Measurements from ENCODE around the gene GIT1.

GIT1 gene

DNA sequence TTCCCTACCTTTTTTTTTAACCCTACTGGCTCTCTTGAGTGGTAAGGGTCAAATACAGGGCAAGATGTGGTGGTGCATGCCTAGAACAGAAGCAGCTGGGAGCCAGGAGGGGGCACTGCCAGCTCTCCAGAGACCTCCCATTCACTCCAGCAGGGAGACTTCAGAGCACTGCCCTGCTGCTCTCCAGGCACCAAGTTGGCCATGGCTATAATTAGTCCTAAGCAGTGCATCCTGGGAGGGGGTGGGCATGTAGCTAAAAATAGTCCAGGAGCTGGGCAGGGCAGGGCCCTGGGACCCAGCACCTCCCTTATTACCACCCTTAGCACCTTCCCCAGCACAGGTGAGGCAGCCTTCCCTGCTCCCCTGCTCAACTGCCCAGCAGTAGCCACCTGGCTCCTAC, 29.8 kb upstream of the GIT1 start:
- no peak overlapping the region for H3K27ac Mint-ChIP-seq
- DNase-seq (ENCODE audit: low spot score in 2 of 2): no peak
- H3K27me3 Mint-ChIP-seq: no peaks in the 10 kb centered on the region
- no peak for ATAC-seq (ENCODE audit: low read depth)
- H3K4me1 Mint-ChIP-seq: peaks cover 36% of the 10 kb centered on the region
- H3K9me3 Mint-ChIP-seq: no peaks in the 10 kb centered on the region
- no peak overlapping the region for H3K4me3 Mint-ChIP-seq
- H3K36me3 Mint-ChIP-seq: no peaks in the 10 kb centered on the region

DNA sequence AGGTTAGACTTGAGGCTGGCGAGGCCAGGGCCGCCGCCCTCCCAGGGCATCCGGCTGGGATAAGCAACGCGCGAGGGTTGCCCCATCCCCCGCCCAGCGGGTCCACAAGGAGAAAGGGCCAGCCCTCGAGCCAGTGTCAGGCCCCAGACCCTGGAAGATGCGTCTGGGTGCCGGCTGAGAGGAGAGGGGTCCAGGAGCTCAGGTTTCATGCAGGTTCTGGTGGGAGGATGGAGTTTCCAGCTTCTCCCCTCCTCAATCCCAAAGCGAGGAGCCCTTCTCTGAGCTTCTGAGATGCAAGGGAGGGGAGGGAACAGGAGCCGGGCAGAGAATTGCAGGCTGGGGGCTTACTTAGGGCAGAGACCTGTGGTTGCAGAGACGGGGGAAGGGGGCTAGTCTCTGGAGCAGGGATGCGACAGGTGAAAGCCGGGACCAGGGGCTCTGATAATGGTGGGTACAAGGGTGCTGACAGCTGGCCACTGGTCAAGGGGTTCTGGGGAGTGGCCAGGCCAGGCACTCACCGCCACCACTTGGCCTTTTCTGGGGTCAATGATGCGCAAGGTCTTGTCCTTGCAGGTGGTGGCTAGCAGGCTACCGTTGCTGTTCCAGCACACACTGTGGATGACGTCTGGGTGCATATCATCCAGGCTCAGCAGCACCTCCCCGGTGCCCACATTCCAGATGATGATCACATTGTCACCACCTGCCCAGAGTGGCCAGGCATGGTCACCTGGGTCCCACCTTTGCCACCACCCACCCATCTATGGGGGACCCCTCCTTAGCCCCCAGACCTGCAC, 29.0 kb upstream of the GIT1 start:
- Mint-ChIP-seq H3K27me3 (no peaks in the 10 kb centered on the region), H3K4me3 (peak overlapping the region; percentile 41), H3K27ac (no peak overlapping the region), H3K36me3 (no peaks in the 10 kb centered on the region), H3K4me1 (peaks cover 36% of the 10 kb centered on the region), H3K9me3 (no peaks in the 10 kb centered on the region)
- no peak for DNase-seq (ENCODE audit: low spot score in 2 of 2)
- no peak for ATAC-seq (ENCODE audit: low read depth)

DNA sequence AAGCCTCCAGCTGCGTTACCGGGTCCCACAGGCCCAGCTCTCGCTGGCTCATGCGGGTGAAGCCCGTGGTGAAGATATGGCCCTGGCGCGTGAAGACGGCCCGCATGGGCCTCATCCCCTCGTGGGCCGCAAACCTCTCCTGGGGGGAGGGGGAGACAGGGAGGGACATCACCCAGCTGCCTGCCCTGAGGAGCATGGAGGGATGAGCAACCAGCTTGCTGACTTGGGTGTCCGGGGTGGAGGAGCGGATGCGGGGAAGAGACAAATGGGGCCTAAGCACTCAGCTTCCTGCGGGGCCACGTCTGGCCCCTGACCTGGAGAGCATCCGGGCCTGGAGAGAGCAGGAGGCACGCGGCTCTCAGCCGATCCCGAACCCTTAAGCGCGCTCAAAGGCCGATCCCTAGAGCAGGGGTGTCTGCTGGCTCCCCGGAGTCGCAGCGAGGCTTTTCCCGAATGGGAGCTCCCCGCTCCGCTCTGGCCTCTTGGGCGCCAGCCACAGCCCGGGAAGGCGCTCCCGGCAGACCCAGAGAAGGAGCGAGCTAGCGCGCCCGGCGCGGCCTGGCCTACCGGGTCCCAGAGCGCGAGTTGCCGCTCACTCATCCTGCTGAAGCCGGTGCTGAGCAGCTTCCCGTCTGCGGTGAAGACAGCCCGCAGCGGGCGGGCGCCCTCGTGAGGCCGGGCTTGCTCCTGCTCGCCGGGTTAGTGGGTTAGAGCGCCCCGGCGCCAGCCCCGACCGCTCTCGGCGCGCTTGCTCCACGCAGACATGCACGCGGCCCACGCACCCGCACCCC, 28.2 kb upstream of the GIT1 start:
- H3K9me3 Mint-ChIP-seq: no peaks in the 10 kb centered on the region
- peak overlapping the region; percentile 75 for H3K4me3 Mint-ChIP-seq
- ATAC-seq (ENCODE audit: low read depth) (peak; percentile 57), DNase-seq (ENCODE audit: low spot score in 2 of 2) (peak; percentile 83 to 89)
- peak overlapping the region; percentile 32 for H3K27ac Mint-ChIP-seq
- H3K27me3 Mint-ChIP-seq: no peaks in the 10 kb centered on the region
- H3K4me1 Mint-ChIP-seq: peaks cover 33% of the 10 kb centered on the region
- no peaks in the 10 kb centered on the region for H3K36me3 Mint-ChIP-seq

DNA sequence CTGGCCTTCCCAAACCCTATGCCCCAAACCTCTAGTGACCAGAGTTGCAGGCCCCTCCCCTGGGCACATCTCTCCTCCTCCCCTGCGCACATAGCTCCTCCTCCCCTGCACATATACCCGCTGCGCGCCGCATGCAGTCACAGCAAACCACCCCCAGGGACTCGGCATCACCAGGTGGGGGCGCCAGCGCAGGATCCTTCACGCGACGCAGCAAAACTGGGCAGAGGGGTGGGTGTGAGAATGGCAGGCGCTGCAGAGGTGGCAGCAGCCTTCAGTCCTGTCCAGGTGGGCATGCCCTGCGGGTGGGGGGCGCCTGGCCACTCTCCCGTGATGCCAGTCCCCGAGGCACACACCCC, 27.7 kb upstream of the GIT1 start:
- H3K4me1 Mint-ChIP-seq: peaks cover 31% of the 10 kb centered on the region
- H3K27me3 Mint-ChIP-seq: no peaks in the 10 kb centered on the region
- no peaks in the 10 kb centered on the region for H3K9me3 Mint-ChIP-seq
- peak; percentile 70 for ATAC-seq (ENCODE audit: low read depth)
- no peaks in the 10 kb centered on the region for H3K36me3 Mint-ChIP-seq
- peak overlapping the region; percentile 32 for H3K27ac Mint-ChIP-seq
- peak; percentile 85 for DNase-seq (ENCODE audit: low spot score in 2 of 2)
- H3K4me3 Mint-ChIP-seq: peak overlapping the region; percentile 75

DNA sequence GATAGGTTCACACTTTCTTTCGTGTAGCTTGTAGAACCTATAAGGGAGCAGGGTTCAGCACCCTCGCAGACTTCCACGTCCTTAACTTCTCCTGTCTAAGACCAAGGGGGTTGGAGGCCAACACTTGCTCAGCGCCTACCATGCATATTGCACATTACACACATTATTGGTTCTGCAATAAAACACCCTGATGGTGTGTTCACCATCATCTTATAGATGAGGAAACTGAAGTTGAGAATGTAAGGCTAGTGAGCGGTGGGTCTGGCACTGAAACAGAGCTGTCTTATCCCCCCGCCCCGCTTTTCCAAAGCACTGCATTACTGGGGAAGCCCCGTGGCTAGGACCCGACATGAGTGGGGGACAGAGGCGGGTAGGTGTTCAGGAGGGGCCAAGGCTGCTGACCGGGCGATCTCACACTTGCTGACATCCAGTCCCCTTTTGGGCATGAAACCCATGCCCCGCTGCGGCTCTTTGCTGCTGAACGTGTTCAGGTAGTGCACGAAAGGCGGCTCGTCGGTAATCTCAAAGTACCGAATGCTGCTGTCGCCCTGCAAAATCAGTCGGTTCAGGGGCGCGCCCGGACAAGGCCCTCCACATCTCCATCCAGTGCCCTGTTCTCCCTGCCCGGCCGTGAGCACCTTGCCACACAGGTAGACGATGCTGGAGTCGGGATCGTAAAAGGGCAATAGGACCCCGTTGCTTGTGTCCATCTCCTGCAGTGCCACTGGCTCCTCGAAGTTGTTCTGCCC, 27.0 kb upstream of the GIT1 start:
- Mint-ChIP-seq H3K27ac (peak overlapping the region; percentile 32), H3K4me3 (peak overlapping the region; percentile 75), H3K36me3 (no peaks in the 10 kb centered on the region), H3K9me3 (no peaks in the 10 kb centered on the region), H3K27me3 (no peaks in the 10 kb centered on the region), H3K4me1 (peaks cover 29% of the 10 kb centered on the region)
- ATAC-seq (ENCODE audit: low read depth) (no peak), DNase-seq (ENCODE audit: low spot score in 2 of 2) (peak in 1 of 2 donors; percentile 35)

DNA sequence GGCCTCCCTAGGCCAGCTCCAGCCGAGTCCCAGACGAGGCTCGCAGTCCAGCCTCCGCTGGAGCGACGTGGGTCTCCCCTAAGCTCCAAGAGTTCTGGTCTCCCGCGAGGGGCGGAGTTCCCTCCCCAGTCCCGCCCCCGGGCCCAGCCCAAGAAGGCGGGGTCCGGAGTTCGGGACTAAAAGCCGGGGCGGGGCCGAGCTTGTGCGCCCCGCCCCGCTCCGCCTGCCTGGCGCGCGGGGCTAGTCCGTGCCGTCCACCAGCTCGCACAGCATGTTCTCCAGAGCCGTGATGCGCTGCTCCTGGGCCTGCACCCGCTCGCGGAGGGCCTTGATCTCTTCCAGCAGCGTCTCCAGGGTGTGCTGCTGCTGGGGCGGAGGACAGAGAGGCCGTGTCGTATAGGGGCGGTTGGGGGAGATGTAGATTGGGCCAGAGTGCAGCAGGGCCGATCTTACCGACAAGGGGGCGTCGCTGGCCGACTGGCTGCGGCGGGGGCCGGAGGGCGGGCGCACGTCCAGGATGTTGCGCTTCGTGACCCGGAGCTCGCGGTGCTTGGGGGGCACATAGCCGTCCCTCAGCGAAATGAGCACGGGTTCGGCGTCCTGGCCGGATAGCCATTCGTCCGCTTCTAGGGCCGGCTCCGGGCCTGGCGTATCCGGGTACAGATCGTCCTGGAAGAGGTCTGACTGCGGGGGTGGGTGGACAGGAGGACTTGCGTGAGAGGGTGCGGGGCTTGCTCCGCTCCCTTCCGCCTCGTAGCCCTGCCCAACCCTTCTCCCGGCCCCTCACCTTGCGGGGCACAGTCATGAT, 26.2 kb upstream of the GIT1 start:
- peak; percentile 61 for ATAC-seq (ENCODE audit: low read depth)
- Mint-ChIP-seq H3K4me1 (peaks cover 29% of the 10 kb centered on the region), H3K27ac (no peak overlapping the region), H3K27me3 (no peaks in the 10 kb centered on the region), H3K4me3 (peak overlapping the region; percentile 75), H3K36me3 (no peaks in the 10 kb centered on the region), H3K9me3 (no peaks in the 10 kb centered on the region)
- peak; percentile 75 to 83 for DNase-seq (ENCODE audit: low spot score in 2 of 2)

DNA sequence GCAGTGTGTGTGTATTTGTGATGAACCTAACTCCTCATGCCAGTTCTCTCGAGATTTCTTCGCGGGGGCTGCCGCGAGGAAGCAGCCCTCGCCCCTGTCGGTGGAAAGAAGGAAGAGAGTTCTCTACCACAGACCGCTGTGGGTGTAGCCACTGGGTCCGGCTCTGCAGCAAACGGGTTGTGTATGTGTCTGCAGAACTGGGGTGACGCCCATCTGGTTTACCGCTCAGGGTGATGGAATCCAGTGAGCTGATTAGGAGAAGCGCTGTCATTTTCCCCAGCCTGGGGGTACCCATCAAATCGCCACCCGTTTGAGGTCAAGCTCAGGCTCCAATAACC, 25.6 kb upstream of the GIT1 start:
- Mint-ChIP-seq H3K27me3 (no peaks in the 10 kb centered on the region), H3K4me1 (peaks cover 29% of the 10 kb centered on the region), H3K27ac (no peak overlapping the region), H3K9me3 (no peaks in the 10 kb centered on the region), H3K4me3 (peak overlapping the region; percentile 75), H3K36me3 (no peaks in the 10 kb centered on the region)
- no peak for DNase-seq (ENCODE audit: low spot score in 2 of 2)
- peak; percentile 15 for ATAC-seq (ENCODE audit: low read depth)

DNA sequence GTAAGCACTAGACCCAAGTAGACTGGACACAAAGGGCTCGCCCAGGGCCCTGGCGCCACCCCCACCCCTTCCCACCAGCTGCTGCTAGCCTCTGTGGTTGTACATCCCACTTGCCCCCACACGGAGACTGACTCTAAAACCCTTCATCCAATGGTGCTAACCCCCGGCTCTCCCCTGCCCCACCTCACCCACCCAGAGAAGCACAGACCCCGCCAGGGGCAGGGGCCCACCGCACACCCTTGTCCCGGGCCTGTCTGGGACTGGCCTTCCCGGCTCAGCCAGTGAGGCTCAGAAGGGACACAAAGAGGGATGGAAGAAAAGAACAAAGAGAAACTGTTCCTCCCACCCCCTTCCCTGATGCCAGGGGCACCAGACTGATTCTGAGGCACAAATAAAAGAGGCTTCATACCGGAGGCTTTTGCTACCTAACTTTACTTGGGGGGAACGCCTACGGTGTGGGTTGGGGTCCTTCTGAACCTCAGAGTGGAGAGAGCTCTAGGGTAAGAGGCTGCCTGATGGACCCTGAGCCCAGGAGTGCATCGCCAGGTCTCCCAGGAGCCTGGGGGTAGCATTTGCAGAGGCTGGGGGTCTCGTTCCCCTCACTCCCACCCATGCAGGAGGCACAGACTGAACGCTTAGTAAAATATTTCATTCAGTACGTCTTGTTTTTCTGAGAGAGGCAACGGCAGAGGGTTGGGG, 25.1 kb upstream of the GIT1 start:
- no peaks in the 10 kb centered on the region for H3K27me3 Mint-ChIP-seq
- DNase-seq (ENCODE audit: low spot score in 2 of 2) (no peak), ATAC-seq (ENCODE audit: low read depth) (no peak)
- peak overlapping the region; percentile 75 for H3K4me3 Mint-ChIP-seq
- no peaks in the 10 kb centered on the region for H3K9me3 Mint-ChIP-seq
- no peak overlapping the region for H3K27ac Mint-ChIP-seq
- H3K4me1 Mint-ChIP-seq: peaks cover 29% of the 10 kb centered on the region
- no peaks in the 10 kb centered on the region for H3K36me3 Mint-ChIP-seq

DNA sequence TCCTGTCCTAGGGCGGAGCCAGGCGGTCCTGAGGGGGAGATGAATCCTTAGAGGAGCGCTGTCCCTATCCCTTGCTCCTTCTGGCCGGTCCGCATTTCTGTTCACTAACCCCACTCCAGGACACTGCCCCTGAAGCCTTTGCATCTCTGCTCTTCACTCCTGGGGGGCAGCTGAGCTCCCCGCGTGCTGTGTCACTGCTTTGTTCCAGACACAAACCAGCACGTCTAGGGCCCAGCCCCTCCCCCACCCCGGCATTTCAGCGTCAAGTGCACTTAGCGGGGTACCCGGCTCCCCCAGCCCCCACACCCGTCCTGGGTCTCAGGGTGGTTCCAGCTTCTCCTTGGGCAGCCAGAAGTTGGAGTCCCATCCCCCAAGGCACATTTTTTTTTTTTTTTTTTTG, 24.4 kb upstream of the GIT1 start:
- Mint-ChIP-seq H3K27ac (no peak overlapping the region), H3K36me3 (no peaks in the 10 kb centered on the region), H3K27me3 (no peaks in the 10 kb centered on the region), H3K4me1 (peaks cover 29% of the 10 kb centered on the region), H3K4me3 (peak overlapping the region; percentile 69), H3K9me3 (no peaks in the 10 kb centered on the region)
- ATAC-seq (ENCODE audit: low read depth) (no peak), DNase-seq (ENCODE audit: low spot score in 2 of 2) (no peak)

DNA sequence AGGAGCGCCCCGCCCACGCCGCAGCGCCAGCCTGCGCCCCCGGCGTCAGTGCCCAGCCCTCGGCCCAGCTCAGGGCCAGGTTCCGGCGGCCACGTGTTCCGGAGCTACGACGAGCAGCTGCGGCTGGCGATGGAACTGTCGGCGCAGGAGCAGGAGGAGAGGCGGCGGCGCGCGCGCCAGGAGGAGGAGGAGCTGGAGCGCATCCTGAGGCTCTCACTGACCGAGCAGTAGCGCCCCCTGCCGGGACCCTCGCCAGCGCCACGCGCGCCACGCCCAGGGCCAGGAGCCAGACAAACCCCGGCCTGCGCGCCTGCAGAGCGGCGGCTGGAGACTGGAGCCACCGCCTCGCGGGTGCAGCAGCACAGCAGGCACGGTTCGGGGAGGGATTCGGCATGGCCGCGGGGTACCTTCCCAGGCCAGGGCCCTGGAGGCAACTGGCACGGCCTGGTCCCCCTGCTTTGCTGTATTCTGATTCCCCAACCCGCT, 23.9 kb upstream of the GIT1 start:
- DNase-seq (ENCODE audit: low spot score in 2 of 2) (peak; percentile 91 to 97), ATAC-seq (ENCODE audit: low read depth) (peak; percentile 40)
- Mint-ChIP-seq H3K27ac (no peak overlapping the region), H3K27me3 (no peaks in the 10 kb centered on the region), H3K9me3 (no peaks in the 10 kb centered on the region), H3K4me1 (peaks cover 29% of the 10 kb centered on the region), H3K36me3 (no peaks in the 10 kb centered on the region), H3K4me3 (peak overlapping the region; percentile 69)

DNA sequence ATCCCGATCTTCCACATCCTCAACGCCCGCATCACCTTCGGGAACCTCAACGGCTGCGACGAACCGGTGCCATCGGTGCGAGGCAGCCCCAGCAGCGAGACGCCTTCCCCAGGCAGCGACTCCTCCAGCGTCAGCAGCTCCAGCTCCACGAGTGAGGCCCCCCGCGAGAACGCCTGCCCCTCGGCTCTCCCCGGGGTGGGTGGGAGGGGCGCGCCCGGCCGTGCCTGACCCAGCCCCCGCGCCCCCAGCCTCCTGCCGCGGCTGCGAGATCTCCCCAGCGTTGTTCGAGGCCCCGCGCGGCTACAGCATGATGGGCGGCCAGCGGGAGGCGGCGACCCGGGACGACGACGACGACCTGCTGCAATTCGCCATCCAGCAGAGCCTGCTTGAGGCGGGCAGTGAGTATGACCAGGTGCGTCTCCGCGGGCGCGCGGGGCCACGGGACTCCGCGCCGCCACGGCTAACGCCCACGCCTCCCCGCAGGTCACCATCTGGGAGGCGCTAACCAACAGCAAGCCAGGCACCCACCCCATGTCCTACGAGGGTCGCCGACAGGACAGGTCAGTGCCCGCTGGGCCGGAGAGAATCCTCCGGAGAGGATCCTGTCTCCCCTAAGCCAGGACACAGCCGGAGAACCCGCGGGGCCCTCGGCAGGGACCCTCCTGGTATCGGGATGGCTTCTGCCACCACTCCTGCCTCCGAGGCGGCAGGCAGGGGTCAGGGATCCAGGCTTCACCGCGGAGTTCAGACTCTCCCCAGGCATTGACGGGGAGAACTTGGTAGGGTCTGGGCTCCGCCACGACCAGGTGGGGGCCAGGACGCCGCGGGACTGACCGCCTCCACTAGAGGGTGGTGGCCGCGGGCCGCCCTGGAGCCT, 23.2 kb upstream of the GIT1 start:
- ATAC-seq (ENCODE audit: low read depth): no peak
- DNase-seq (ENCODE audit: low spot score in 2 of 2): no peak
- Mint-ChIP-seq H3K4me1 (peaks cover 29% of the 10 kb centered on the region), H3K27ac (no peak overlapping the region), H3K4me3 (peak overlapping the region; percentile 72), H3K27me3 (no peaks in the 10 kb centered on the region), H3K36me3 (no peaks in the 10 kb centered on the region), H3K9me3 (no peaks in the 10 kb centered on the region)

DNA sequence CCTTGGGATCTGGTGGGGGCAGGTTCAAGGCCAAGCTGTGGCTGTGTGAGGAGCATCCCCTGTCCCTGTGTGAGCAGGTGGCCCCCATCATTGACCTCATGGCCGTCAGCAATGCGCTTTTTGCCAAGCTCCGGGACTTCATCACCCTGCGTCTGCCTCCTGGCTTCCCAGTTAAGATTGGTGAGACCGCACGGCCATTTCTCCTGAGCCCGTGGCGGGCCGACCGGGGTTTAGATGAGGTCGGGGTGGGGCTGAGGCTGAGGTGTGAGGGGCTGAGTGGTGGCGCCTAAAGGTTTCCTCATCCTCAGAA, 22.6 kb upstream of the GIT1 start:
- ATAC-seq (ENCODE audit: low read depth) (no peak), DNase-seq (ENCODE audit: low spot score in 2 of 2) (no peak)
- no peaks in the 10 kb centered on the region for H3K27me3 Mint-ChIP-seq
- no peaks in the 10 kb centered on the region for H3K9me3 Mint-ChIP-seq
- H3K27ac Mint-ChIP-seq: no peak overlapping the region
- H3K4me3 Mint-ChIP-seq: no peak overlapping the region
- H3K4me1 Mint-ChIP-seq: peaks cover 24% of the 10 kb centered on the region
- H3K36me3 Mint-ChIP-seq: no peaks in the 10 kb centered on the region
